ENCODE measurements around the gene VIPR2.
"Not testable (repeated sequence)": the region's sequence is repeated elsewhere in the genome, so short reads cannot be mapped to it uniquely, and the experiment has no call there.

VIPR2 gene

GRCh38 chr7:158985583-158985982 lies 159.1 kb downstream of the VIPR2 start (continued):
- no peak for TF ChIP-seq CSRNP3 (CRISPR knock-in tag; IDR thresholded peaks at IDR 0.05)
- no peak for TF ChIP-seq SNAI2 (CRISPR knock-in tag; IDR thresholded peaks at IDR 0.05)
- TF ChIP-seq PPARA (CRISPR knock-in tag; IDR thresholded peaks at IDR 0.05; ENCODE audit: borderline replicate concordance): no peak
- TF ChIP-seq ISL1 (CRISPR knock-in tag; IDR thresholded peaks at IDR 0.05): no peak
- TF ChIP-seq RARB (CRISPR knock-in tag; IDR thresholded peaks at IDR 0.05): no peak
- no peak for TF ChIP-seq ZNF70 (CRISPR knock-in tag; IDR thresholded peaks at IDR 0.05)
- TF ChIP-seq TSHZ2 (CRISPR knock-in tag; IDR thresholded peaks at IDR 0.05): no peak
- TF ChIP-seq OSR1 (CRISPR knock-in tag; IDR thresholded peaks at IDR 0.05): no peak
- TF ChIP-seq ZNF8 (CRISPR knock-in tag; IDR thresholded peaks at IDR 0.05): no peak

- not testable (repeated sequence) for ATAC-seq
Observed at GRCh38 chr7:158984007-158984406, 160.7 kb downstream of the VIPR2 start.

- not testable (repeated sequence) for ATAC-seq
Observed at GRCh38 chr7:158982080-158982479, 162.6 kb downstream of the VIPR2 start.

- ATAC-seq: no peak
- TF ChIP-seq TOX (CRISPR knock-in tag; IDR thresholded peaks at IDR 0.05; ENCODE audit: borderline replicate concordance) (no peak), CSDC2 (CRISPR knock-in tag; IDR thresholded peaks at IDR 0.05) (no peak), ESRRG (CRISPR knock-in tag; IDR thresholded peaks at IDR 0.05) (no peak), ZNF8 (CRISPR knock-in tag; IDR thresholded peaks at IDR 0.05) (no peak), POU6F1 (CRISPR knock-in tag; IDR thresholded peaks at IDR 0.05; ENCODE audit: borderline replicate concordance, low read depth) (no peak), PPARA (CRISPR knock-in tag; IDR thresholded peaks at IDR 0.05; ENCODE audit: borderline replicate concordance) (no peak), ISL1 (CRISPR knock-in tag; IDR thresholded peaks at IDR 0.05) (no peak), BACH2 (CRISPR knock-in tag; IDR thresholded peaks at IDR 0.05; ENCODE audit: borderline replicate concordance) (no peak), OSR1 (CRISPR knock-in tag; IDR thresholded peaks at IDR 0.05) (no peak), CSRNP3 (CRISPR knock-in tag; IDR thresholded peaks at IDR 0.05) (no peak), ZFP3 (CRISPR knock-in tag; IDR thresholded peaks at IDR 0.05) (no peak), ZNF565 (CRISPR knock-in tag; conservative IDR thresholded peaks at IDR 0.05; ENCODE audit: low read depth) (no peak), GLIS3 (CRISPR knock-in tag; IDR thresholded peaks at IDR 0.05) (no peak), PATZ1 (CRISPR knock-in tag; IDR thresholded peaks at IDR 0.05; ENCODE audit: borderline replicate concordance) (no peak), SNAI2 (CRISPR knock-in tag; IDR thresholded peaks at IDR 0.05) (no peak), TCF4 (CRISPR knock-in tag; IDR thresholded peaks at IDR 0.05; ENCODE audit: borderline replicate concordance) (no peak)
Observed at GRCh38 chr7:158979635-158980351, 164.9 kb downstream of the VIPR2 start.
